HG03432 (cell line): ENCODE data around the gene AGAP1.

Source experiments
- ATAC-seq: cut with Tn5 transposase; IDR thresholded peaks from one replicate; pipeline ENCODE4 v1.9.1; 2021; ENCODE audit warnings: mild to moderate bottlenecking, moderate library complexity; ENCODE audit not compliant: unreplicated experiment

The AGAP1 gene

DNA sequence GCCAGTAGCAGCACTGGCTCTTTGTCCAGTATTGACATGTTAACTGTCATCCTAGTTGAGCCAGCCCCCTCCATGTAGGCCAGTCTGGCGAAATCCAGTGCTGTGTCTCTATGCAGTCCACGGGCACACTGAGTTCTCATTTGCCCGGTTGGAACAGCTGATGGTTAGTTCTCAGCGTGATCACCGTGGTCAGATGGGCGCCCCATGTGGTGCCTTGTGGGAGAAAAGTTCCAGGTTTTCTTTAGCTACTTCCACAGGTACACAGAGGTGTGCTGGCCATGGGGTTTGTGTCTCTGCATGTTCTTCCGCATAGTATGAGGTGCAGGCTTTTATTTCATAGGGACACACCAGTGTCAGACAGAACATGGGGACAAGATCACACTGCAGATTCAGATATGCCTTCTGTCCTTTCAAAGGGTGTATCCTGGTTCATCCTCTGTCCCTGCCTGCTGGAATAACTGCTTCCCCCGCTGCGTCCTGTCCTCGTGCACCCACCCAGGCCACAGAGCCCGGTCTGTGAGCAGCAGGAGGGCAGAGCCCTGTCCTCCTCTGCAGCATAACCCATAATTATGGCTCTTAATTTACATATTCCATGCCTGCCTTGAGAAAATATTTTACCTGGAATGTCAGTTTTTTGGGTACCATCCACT, 340.3 kb downstream of the AGAP1 start:
- no peak for ATAC-seq

DNA sequence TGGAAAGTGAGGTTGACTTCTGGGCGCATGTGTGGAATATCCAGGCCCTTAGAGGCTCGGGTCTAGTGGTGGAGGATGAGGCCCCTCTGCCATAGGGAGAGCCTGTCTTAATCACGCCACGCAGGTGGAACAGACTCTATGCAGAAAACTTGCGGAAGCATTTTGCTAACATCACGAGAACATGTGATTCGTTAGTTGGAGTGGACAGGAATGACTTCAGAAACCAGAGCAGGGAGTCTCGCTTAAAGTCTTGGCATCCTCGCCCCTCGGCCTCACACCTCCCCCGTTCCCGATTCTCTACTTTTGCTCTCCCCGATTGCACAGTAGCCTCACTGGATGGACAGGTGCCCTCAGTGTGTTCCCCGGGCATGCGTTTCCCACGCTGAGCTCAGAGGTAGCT, 340.9 kb downstream of the AGAP1 start:
- no peak for ATAC-seq

- ATAC-seq: no peak
Observed at GRCh38 chr2:235835810-235836209, 342.0 kb downstream of the AGAP1 start.

DNA sequence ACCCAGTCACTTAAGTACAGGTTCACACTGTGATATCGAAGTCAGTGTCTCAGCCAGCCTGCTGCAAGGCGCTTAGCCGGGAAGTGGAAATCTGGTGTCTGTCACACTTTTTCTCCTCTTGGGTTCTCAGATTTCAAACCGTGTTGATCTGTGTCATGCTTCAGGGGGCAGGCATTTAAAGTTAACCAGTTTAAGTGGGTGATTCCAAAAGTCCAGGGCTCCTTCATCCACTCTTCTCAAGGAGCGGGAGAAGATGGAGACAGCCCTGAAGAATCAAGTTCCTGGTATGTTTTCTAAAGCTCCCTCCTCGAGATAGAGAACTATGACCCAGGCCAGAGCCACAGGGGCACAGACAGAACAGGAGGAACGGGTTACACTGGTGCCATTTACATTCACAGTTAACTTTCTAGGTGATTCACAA, 342.7 kb downstream of the AGAP1 start:
- no peak for ATAC-seq

DNA sequence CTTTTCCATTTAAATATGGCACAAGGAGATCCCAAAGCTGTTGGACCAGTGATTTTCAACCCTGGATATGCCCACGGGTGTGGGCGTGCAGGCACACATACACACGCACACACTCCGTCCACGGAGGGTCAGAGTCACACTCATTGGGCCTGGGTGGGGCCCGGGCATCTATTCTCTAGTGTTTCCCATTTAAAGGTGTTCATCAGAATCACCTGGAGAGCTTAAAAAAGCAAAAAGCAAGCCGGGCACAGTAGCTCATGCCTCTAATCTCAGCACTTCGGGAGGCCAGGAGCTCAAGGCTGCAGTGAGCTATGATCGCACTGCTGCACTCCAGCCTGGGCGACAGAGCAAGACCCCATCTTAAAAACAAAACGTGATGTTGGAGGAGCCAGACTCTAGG, 345.4 kb downstream of the AGAP1 start:
- ATAC-seq: no peak

DNA sequence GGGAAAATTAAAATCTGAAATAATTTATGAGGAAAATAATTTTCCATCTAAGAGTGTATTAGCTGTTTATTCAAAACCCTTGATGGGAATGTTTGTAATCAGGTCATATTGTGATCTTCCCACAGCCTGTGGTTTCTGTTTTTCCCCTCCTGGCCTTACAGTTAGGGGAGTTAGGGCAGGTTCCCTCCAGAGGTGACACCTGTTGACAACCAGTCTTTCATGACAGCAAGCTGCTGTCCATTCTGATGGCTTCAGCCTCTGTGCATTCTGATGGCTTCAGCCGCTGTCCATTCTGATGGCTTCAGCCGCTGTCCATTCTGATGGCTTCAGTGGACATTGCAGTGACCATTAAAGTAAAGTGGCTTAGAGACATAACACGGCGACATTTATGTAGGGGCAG, 346.1 kb downstream of the AGAP1 start:
- no peak for ATAC-seq

DNA sequence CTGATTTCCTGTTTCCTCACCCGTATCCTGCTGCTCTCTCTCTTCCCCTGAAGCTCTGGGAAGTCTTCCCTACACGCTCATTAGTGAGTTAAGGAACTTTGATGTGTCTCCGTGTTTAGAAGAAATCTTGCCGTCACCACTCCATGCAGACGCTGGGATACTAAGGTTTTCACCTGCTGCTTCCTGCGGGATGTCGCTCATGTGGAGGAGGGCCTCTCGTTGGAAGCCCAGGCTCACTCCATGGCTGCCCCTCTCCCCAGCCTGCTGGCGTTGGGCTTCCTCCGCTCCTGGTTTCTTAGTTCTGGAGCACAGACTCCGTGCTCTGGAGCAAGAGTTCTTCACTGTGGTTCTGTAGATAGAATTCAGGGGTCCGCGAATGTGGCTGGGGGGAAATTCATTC, 348.0 kb downstream of the AGAP1 start:
- no peak for ATAC-seq

DNA sequence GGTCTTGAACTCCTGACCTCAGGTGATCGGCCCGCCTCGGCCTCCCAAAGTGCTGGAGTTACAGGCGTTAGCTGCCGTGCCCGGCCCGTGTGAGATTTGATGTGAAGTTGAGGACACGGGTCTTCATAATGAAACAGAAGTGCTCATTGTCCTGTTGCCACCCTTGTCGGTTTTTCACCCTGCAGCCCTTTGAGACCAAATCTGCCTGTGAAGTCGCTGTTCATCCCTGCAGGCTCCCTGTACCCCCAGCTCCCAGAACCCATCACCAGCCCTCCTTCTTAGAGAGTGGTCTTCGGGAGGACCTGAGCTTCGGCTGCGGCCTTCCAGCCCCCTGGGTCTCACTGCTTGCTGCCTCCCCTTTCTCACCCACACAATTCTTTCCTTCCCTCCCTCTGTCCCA, 349.1 kb downstream of the AGAP1 start:
- ATAC-seq: no peak

DNA sequence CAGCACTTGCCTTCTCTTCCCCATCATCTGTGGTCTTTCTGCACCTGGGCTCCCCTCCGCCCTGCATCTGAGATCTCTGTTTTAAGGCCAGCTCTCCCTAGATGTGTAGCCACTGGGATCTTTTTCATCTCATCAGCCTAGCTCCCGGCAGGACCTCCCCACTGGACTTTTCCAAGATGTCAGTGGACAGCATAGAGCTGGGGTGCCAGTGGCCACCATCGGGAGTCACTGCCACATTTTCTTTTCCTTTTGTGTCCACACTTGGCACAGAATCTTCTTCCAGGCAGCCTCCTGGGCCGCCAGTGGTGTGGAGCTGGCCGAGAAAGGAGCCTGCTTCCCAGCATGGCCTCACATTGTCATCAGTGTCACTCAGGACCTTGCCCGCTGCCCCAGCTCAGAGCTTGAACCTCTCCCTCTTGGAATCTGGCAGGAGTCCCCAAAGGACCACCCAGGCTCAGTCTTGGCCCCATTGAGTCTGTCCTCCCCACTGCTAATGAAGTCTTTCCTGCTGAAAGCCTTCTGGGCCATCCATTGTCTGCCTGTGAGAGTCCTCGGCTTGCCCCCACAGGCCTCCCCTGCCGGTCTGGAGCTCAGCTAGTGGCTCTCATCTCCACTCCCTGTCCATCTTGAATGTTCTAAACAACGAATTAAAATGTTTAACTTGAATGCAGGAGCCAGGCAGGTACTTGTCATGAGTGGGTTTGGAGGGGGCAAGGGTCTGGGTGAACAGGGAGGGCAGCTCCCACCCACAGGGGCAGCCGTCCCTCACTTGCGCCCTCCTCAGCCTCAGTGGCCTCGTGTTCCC, 349.9 kb downstream of the AGAP1 start:
- no peak for ATAC-seq

DNA sequence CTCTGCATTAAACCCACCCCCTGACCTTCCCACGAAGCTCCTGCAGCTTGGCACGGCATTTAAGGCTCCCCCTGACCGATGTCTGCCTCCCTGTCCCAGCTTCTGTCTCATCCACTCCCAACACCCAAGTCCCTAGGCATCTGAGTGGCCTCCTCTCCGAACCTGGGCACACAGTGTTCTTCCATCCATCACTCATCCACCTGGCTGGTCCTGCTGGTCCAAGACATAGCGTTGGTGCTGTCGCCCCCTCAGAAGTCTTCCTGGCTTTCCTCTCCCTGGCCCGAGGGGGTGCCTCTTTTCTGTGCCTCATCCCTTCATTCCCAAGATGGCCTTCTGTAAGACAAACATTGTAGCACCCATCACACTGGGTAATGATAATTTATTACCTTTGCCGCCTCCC, 350.7 kb downstream of the AGAP1 start:
- no peak for ATAC-seq

- no peak for ATAC-seq
Observed at GRCh38 chr2:235845245-235845644, 351.4 kb downstream of the AGAP1 start.

DNA sequence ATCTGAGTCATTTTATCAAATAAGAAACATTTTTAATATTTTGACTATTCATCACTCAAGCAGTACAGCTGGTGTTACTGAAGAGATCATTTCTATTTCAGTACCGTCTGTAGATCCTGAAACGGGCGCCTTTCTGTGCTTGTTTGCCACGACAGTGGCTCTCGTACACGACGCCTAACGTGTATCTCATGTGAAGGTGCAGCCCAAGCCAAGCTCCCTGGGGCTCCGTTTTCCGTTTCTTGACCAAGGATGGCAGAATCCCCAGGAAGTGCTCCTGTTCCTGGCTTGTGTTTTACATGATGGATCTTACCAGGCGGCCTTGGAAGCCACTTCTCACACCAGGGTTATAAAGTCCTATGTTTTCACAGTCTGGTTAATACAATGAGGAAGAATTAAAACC, 353.7 kb downstream of the AGAP1 start:
- no peak for ATAC-seq

GRCh38 chr2:235848055-235848454, 354.2 kb downstream of the AGAP1 start:
- no peak for ATAC-seq

- no peak for ATAC-seq
Observed at GRCh38 chr2:235848946-235849345, 355.1 kb downstream of the AGAP1 start.

DNA sequence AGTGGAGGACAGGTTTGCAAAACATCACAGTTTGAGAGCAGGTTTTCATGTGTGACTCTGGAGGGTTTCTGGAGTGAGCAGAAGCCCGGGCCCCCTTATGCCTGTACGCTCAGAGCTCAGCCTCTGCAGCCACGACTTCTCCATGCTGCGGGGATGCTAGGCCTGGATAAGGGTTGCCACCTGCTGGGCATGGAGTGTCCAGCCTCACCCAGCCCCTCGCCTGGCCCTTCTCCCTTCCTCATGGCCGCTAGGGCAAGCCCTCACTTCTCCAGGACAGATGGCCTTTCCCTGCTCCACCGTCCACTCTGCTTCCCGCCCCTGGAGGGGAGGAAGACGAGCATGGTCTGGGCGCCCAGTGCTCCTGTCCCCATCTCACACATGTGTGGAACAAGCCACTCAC, 355.6 kb downstream of the AGAP1 start:
- ATAC-seq: no peak

DNA sequence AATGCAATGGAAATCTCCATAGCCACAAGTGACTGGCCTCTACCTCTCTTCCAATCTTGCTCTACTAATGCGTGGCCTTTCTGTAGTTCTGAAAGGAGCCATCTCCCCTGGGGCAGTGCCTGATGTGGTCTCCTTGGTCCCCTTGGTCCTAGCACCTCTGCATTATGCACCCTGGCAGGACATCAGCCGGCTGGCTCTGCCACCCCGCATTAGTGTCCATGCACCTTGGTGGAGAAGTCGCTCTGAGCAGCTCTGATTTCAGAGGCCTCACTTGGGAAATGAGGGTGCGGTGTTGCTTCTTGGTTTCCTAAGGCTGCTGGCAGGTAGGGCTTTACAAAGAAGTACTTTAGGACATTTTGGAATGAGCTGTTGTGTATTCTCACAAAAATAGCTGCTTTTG, 356.4 kb downstream of the AGAP1 start:
- ATAC-seq: no peak

DNA sequence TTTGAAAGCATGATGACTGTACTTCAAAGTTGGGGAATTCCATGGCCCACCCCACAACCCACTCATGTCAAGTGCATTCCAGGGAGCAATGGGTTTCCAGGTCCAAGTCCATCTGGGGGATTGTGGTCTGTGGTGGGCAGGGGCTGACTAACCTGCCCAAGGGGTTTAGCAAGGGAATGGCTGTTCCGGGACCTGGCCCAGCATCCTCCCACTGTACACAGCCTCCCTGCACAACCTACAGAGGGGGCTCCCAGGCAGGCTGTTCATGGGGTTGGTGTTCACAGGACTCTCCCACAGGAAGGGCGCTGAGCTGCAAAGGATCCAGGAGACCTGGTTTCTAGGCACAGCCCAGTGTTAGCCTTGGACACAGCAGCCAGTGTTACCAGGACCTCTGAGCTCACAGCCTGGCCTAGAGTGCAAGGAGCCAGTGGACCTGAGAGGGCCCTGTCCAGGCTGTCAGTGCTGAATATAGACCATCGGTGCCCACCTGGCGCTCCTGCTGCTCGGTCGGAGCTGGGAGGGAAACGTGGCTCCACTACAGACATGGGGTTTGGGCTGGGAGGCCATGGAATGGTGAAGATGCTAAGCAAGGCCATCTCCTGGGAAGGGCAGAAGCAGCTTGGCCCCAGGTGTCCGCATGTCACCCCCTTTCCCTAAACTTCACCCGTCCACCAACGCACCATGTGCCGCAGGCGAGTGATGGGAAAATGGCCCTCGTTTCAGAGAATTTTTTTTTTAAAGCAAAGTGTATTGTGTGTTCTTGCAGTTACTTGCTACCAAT, 357.1 kb downstream of the AGAP1 start:
- no peak for ATAC-seq

- ATAC-seq: no peak
Observed at GRCh38 chr2:235851828-235852525, 358.1 kb downstream of the AGAP1 start.

GRCh38 chr2:235852526-235852920, 358.7 kb downstream of the AGAP1 start:
- ATAC-seq: no peak

GRCh38 chr2:235854276-235854675, 360.4 kb downstream of the AGAP1 start:
- ATAC-seq: no peak

GRCh38 chr2:235855011-235855410, 361.2 kb downstream of the AGAP1 start:
- ATAC-seq: no peak
